T-cell (primary cell): ENCODE measurements around the gene LIMK1. TPM values are rescaled to one million over a fixed set of nuclear protein-coding genes. Genes with fewer than 3 reads are reported as not detected.

Source experiments
- ATAC-seq, 4 experiments: fragments of 200-7000 bp in 3 of 4; fragments of 150-1000 bp in 1 of 4; cut with Tn5 transposase; replicated peaks in 1 of 4; 1 replicate in 3 of 4; 2 replicates in 1 of 4; pipeline ENCODE4 v1.10.0; 2021; ENCODE audit warnings: moderate library complexity in 3 of 4, mild to moderate bottlenecking in 2 of 4, moderate number of reproducible peaks in 1 of 4
- CTCF ChIA-PET, 2 donors: fragments of 300-600 bp; sonication (Branson Sonifier 250); formaldehyde crosslinking; loops; one replicate each; lab custom pipeline; 2022; ENCODE audit warnings: antibody characterized with exemption in 2 of 2; lab: Charles Lee
- POLR2A ChIA-PET, 2 donors: fragments of 300-600 bp; sonication (Branson Sonifier 250); formaldehyde crosslinking; loops; one replicate each; lab custom pipeline; 2022; ENCODE audit warnings: antibody characterized with exemption in 2 of 2; lab: Charles Lee
- DNase-seq, 35 experiments: peaks; one replicate each; pipeline versions ENCODE4 v3.0.0 to v3.0.0-alpha.2; 2013 to 2023
- H3K27ac ChIP-seq: one replicate; pipeline ENCODE4 v1.5.1; 2013; ENCODE audit warnings: low read length
- H3K27me3 ChIP-seq, 2 experiments: replicated peaks in 1 of 2; 1 replicate in 1 of 2; 2 replicates in 1 of 2; pipeline versions ENCODE4 v1.6.1 to v1.7.0; 2013; ENCODE audit warnings: low read length in 1 of 2, mixed read lengths in 1 of 2; ENCODE audit not compliant: control insufficient read depth in 2 of 2, insufficient read depth in 2 of 2; ENCODE audit errors: extremely low read depth in 1 of 2
- H3K36me3 ChIP-seq, 2 donors: 1 replicate in 1 of 2; 2 replicates in 1 of 2; pipeline versions ENCODE4 v1.6.1 to v1.7.0; 2013; ENCODE audit warnings: low read length in 1 of 2; ENCODE audit not compliant: control insufficient read depth in 2 of 2, insufficient read depth in 1 of 2; ENCODE audit errors: extremely low read depth in 1 of 2
- H3K4me1 ChIP-seq, 2 experiments: 1 replicate in 1 of 2; 2 replicates in 1 of 2; pipeline versions ENCODE4 v1.6.1 to v1.7.0; 2013; ENCODE audit warnings: low read length in 2 of 2, mixed read lengths in 1 of 2; ENCODE audit not compliant: insufficient read depth in 2 of 2, control insufficient read depth in 1 of 2; ENCODE audit errors: extremely low read depth in 1 of 2
- H3K4me3 ChIP-seq, 2 donors: 1 replicate in 1 of 2; 2 replicates in 1 of 2; pipeline versions ENCODE4 v1.5.1 to v1.7.0; 2013; ENCODE audit warnings: mild to moderate bottlenecking in 2 of 2, low read length in 1 of 2, moderate library complexity in 1 of 2; ENCODE audit not compliant: control insufficient read depth in 1 of 2; ENCODE audit errors: extremely low read depth in 1 of 2
- H3K9me3 ChIP-seq: 2 replicates; pipeline ENCODE4 v1.7.0; 2013
- H3K27ac Mint-ChIP-seq, 2 donors: one replicate each; pipeline ENCODE4 v1.8.0; 2020 to 2021; ENCODE audit warnings: mild to moderate bottlenecking in 2 of 2, mixed read lengths in 2 of 2
- H3K27me3 Mint-ChIP-seq, 2 donors: one replicate each; pipeline ENCODE4 v1.8.0; 2021 to 2022; ENCODE audit warnings: mixed read lengths in 2 of 2
- H3K36me3 Mint-ChIP-seq: one replicate; pipeline ENCODE4 v1.8.0; 2021; ENCODE audit warnings: mixed read lengths
- H3K4me1 Mint-ChIP-seq, 3 donors: one replicate each; pipeline ENCODE4 v1.8.0; 2020 to 2022; ENCODE audit warnings: mixed read lengths in 3 of 3, mild to moderate bottlenecking in 1 of 3
- H3K4me3 Mint-ChIP-seq, 3 donors: one replicate each; pipeline ENCODE4 v1.8.0; 2020 to 2022; ENCODE audit warnings: mild to moderate bottlenecking in 3 of 3, mixed read lengths in 3 of 3, moderate library complexity in 3 of 3
- H3K9me3 Mint-ChIP-seq, 3 donors: one replicate each; pipeline ENCODE4 v1.8.0; 2020 to 2022; ENCODE audit warnings: mixed read lengths in 3 of 3
- WGBS: methylation state at CpG from one replicate; pipeline ENCODE4 v1.1.5; 2013; ENCODE audit warnings: missing lambda C conversion rate; ENCODE audit not compliant: insufficient coverage; 5-methylcytosine and 5-hydroxymethylcytosine counted together
- total RNA-seq, 35 experiments: library from RNA in 6 of 35; stranded (reverse) in 6 of 35; fragments of 120-200 nt in 1 of 35; gene quantifications; one replicate each; pipeline versions ENCODE4 v1.2.1 to v1.2.4 and lab custom pipeline; 2013 to 2026

LIMK1 gene
- total RNA-seq, 5 donors from 2014 or later (not counting 1 experiment from before 2014, with no cell fraction given) = 13.5 to 24.9 (median 18.4) TPM

- Histone ChIP-seq H3K36me3 (no peaks in the 10 kb centered on the region), H3K9me3 (no peaks in the 10 kb centered on the region), H3K27ac (no peak overlapping the region), H3K27me3 (no peaks in the 10 kb centered on the region), H3K4me3 (no peak overlapping the region), H3K4me1 (peaks cover 5 to 6% of the 10 kb centered on the region in 2 experiments)
- POLR2A ChIA-PET = no interaction called here
- H3K27ac Mint-ChIP-seq = no peak overlapping the region
- DNase-seq (no peak), ATAC-seq (no peak)
- H3K4me3 Mint-ChIP-seq = no peak overlapping the region
- WGBS = 95% methylated on average over 2 of the region's 2 CpGs
- peaks cover 0 to 2% (median 2%) of the 10 kb centered on the region in 3 donors for H3K4me1 Mint-ChIP-seq
- CTCF ChIA-PET = no interaction called here
- H3K36me3 Mint-ChIP-seq = no peaks in the 10 kb centered on the region
- H3K9me3 Mint-ChIP-seq = no peaks in the 10 kb centered on the region
- no peaks in the 10 kb centered on the region for H3K27me3 Mint-ChIP-seq
Observed at GRCh38 chr7:74078461-74078860, 5.1 kb upstream of the LIMK1 start.

- no peak overlapping the region for H3K27ac ChIP-seq
- peaks cover 10 to 12% (median 11%) of the 10 kb centered on the region in 3 donors for H3K4me1 Mint-ChIP-seq
- 90% methylated on average over 3 of the region's 9 CpGs for WGBS
- no peak for ATAC-seq
- CTCF ChIA-PET = interaction anchor here in 1 of 2 donors (0.8 kb wide), 1 partner anchor 12 kb away, joined by 4 read pairs; no protein-coding TSS in a partner anchor
- no peaks in the 10 kb centered on the region for H3K9me3 ChIP-seq
- no peaks in the 10 kb centered on the region for H3K27me3 ChIP-seq
- no peak overlapping the region for H3K4me3 ChIP-seq
- H3K27me3 Mint-ChIP-seq = no peaks in the 10 kb centered on the region
- peak overlapping the region; percentile 34 to 82 (median 57) for H3K4me3 Mint-ChIP-seq
- H3K9me3 Mint-ChIP-seq = no peaks in the 10 kb centered on the region
- no peak for DNase-seq
- POLR2A ChIA-PET = interaction anchor here (0.6 kb wide), 2 partner anchors 96 to 566 kb away, joined by 3 to 4 read pairs; no protein-coding TSS in a partner anchor
- H3K4me1 ChIP-seq = peaks cover 6 to 18% of the 10 kb centered on the region in 2 experiments
- peak overlapping the region in 1 of 2 donors; percentile 59 for H3K27ac Mint-ChIP-seq
- H3K36me3 Mint-ChIP-seq = peaks cover 4% of the 10 kb centered on the region
- H3K36me3 ChIP-seq = peaks cover 0 to 2% of the 10 kb centered on the region in 2 donors
Observed at GRCh38 chr7:74082770-74083116, 861 bp upstream of the LIMK1 start.

- Mint-ChIP-seq H3K36me3 (peaks cover 4% of the 10 kb centered on the region), H3K27ac (peak overlapping the region in 1 of 2 donors; percentile 64), H3K27me3 (no peaks in the 10 kb centered on the region), H3K4me1 (peaks cover 11 to 15% (median 12%) of the 10 kb centered on the region in 3 donors), H3K9me3 (no peaks in the 10 kb centered on the region), H3K4me3 (peak overlapping the region; percentile 79 to 83 (median 82))
- POLR2A ChIA-PET = interaction anchor here (0.7 to 1.2 kb wide), 2 partner anchors 109 to 180 kb away, joined by 3 read pairs; no protein-coding TSS in a partner anchor
- H3K27me3 ChIP-seq = no peaks in the 10 kb centered on the region
- H3K36me3 ChIP-seq = peaks cover 0 to 2% of the 10 kb centered on the region in 2 donors
- peaks cover 6 to 18% of the 10 kb centered on the region in 2 experiments for H3K4me1 ChIP-seq
- ATAC-seq (peak; percentile 71 to 76 (median 75)), DNase-seq (peak in 6 of 35 experiments; percentile 19 to 59 (median 43))
- no peak overlapping the region for H3K27ac ChIP-seq
- WGBS = 1% methylated on average over 43 of the region's 61 CpGs
- peak overlapping the region; percentile 70 to 72 for H3K4me3 ChIP-seq
- H3K9me3 ChIP-seq = no peaks in the 10 kb centered on the region
- CTCF ChIA-PET = interaction anchor here in 1 of 2 donors (1.4 kb wide), 1 partner anchor 10 kb away, joined by 3 read pairs; no protein-coding TSS in a partner anchor
Observed at GRCh38 chr7:74083928-74084721, 521 bp downstream of the LIMK1 start.

GRCh38 chr7:74084722-74085578 is 1.3 kb downstream of the LIMK1 start:
- Mint-ChIP-seq H3K4me3 (peak overlapping the region; percentile 79 to 83 (median 82)), H3K27me3 (no peaks in the 10 kb centered on the region), H3K36me3 (peaks cover 4% of the 10 kb centered on the region), H3K27ac (peak overlapping the region in 1 of 2 donors; percentile 64), H3K9me3 (no peaks in the 10 kb centered on the region), H3K4me1 (peaks cover 11 to 20% (median 12%) of the 10 kb centered on the region in 3 donors)
- POLR2A ChIA-PET = no interaction called here
- Histone ChIP-seq H3K9me3 (no peaks in the 10 kb centered on the region), H3K4me3 (peak overlapping the region; percentile 70 to 72), H3K4me1 (peaks cover 6 to 18% of the 10 kb centered on the region in 2 experiments), H3K27me3 (no peaks in the 10 kb centered on the region), H3K27ac (no peak overlapping the region), H3K36me3 (peaks cover 0 to 2% of the 10 kb centered on the region in 2 donors)
- DNase-seq (no peak), ATAC-seq (no peak)
- 87% methylated on average over 5 of the region's 6 CpGs for WGBS
- CTCF ChIA-PET = no interaction called here

- Mint-ChIP-seq H3K9me3 (no peaks in the 10 kb centered on the region), H3K27me3 (no peaks in the 10 kb centered on the region), H3K4me1 (peaks cover 16 to 20% (median 17%) of the 10 kb centered on the region in 3 donors), H3K36me3 (peaks cover 4% of the 10 kb centered on the region), H3K4me3 (no peak overlapping the region), H3K27ac (no peak overlapping the region)
- H3K27me3 ChIP-seq = no peaks in the 10 kb centered on the region
- H3K36me3 ChIP-seq = peaks cover 0 to 2% of the 10 kb centered on the region in 2 donors
- CTCF ChIA-PET = no interaction called here
- ATAC-seq = no peak
- no peak overlapping the region for H3K4me3 ChIP-seq
- peaks cover 5 to 26% of the 10 kb centered on the region in 2 experiments for H3K4me1 ChIP-seq
- no peak overlapping the region for H3K27ac ChIP-seq
- DNase-seq = no peak
- POLR2A ChIA-PET = no interaction called here
- WGBS = 95% methylated on average over 7 of the region's 10 CpGs
- H3K9me3 ChIP-seq = no peaks in the 10 kb centered on the region
Observed at GRCh38 chr7:74087791-74088453, 4.3 kb downstream of the LIMK1 start.
